ENCODE data around the gene E2F7.

Gene E2F7

GRCh38 chr12:77064896-77065360, 441 bp downstream of the E2F7 start:
- DNase-seq, result no peak

- DNase-seq, result no peak
These were observed 2.4 kb downstream of the E2F7 start for GRCh38 chr12:77062846-77063461.

- no peak for DNase-seq
These were observed 3.0 kb downstream of the E2F7 start for GRCh38 chr12:77062396-77062795.

GRCh38 chr12:77060883-77061240, 4.5 kb downstream of the E2F7 start:
- DNase-seq, result no peak

- no peak for DNase-seq
These were observed 5.1 kb downstream of the E2F7 start for GRCh38 chr12:77060136-77060882.

DNA sequence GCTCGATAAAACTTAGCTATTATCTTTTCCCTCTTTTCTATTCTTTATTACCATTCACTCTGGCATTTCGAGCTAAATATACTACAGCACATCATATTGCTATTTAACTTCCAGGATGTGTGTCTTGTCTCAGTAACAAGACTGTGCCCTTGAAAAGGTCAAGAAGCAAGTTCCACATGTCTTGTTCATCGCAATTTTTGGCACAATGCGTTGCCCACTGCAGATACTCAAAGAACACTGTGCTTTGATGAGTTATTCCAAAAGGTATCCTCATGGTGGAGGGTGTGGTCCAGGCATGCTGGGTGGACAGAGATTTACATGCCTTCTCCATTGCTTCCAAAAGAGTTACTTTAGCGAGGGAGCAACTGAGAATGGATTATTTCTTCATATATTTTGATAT, 6.6 kb downstream of the E2F7 start:
- no peak for DNase-seq

GRCh38 chr12:77054851-77055250, 10.5 kb downstream of the E2F7 start:
- no peak for DNase-seq

- no peak for DNase-seq
These were observed 12.1 kb downstream of the E2F7 start for GRCh38 chr12:77053259-77053658.

DNA sequence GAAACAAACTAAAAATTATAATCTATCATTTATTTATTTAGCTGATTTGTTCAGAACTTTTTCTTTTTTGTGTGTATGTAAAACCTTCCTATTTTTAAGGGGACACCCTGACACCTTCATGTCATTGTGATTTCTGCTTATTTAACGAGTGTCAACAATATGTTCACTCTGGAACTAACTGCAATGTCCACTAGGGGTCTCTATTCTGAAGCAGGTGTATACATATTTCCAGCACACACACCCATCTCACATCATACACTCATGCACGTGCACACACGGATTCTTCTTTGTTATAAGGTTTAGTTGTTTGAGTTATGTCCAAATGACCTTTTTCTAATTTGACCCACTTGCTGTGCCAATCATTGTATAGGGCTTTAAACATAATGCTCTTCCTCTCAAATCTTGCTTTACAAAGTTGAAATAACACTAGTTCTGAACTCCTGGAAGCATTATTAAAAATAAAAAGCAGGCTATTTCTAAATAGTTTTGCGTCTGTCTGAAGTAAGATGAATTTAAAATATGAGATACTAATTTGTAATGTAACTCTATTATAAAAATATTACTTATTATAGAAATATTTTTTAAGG, 15.5 kb downstream of the E2F7 start:
- DNase-seq, result peak; percentile 80

DNA sequence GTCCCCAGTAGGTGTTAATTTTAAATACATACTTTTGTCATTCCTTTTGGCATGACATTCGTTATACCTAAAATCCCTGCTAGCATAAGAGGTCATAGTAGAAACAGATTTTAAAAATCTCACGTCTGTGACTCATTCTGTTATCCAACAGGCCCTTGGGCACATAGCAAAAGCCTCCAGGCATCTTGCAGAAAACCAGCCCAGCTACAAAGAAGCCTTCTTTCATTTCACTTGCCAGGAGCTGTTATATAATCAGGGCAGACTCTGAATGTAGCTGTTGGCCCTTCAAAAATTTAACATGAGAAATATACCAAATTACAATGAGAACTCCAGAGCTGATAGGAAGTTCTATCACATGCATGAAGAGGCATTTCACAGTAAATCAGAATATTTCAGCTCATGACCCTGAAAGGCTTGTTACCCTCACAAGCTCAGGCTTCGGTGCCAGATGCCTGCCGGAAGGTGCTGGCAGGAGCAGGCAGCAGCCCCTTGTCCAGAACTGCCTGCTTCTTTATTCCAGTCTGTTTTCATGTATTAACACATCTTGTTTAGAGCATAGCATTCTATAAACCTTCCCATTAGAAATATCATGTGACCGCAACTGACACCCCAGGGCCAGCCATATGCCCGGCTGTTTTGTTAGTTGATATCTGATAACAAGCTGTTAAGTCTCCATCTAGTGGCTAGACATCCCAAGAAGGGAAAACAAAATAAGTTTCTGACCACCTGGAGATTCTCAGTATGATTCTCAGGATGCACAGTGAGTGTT, 17.8 kb downstream of the E2F7 start:
- no peak for DNase-seq

GRCh38 chr12:77046468-77046867, 18.9 kb downstream of the E2F7 start:
- no peak for DNase-seq

DNA sequence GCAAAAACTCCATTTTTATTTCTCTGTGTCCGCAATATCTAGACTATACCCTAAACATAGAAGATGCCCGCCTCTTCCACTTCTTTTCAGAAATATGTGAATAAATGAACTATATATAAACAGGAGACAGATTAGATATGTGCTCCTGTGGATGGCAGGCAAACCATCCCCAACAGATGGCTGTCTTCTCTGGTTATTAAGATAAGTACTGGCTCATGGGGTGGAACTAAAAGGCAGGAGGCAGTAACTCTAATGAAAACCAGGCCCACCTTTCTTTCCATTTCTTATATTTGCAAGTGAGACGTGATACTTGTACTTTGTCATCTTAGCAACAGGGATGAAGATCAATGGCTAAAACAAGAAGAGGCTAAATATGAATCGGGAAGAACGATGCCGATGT, 20.2 kb downstream of the E2F7 start:
- DNase-seq, result no peak

DNA sequence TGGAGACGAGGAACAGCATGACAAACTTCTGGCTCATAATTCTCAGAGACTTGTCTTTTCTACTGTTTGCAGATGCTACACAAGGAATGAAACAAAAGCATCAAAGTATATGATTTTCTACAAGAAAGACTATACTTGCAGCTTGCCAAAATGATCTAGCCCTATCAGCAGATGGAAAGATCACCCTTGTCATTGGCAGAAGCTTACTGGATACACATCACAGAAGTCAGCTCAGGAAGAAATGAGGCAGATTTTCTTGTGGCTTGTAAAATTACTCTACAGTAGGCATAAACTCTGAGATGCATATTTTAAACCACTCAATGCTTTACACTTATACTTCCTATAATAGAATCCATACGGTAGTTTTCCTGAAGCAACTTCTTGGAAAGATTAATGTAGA, 20.6 kb downstream of the E2F7 start:
- no peak for DNase-seq

DNA sequence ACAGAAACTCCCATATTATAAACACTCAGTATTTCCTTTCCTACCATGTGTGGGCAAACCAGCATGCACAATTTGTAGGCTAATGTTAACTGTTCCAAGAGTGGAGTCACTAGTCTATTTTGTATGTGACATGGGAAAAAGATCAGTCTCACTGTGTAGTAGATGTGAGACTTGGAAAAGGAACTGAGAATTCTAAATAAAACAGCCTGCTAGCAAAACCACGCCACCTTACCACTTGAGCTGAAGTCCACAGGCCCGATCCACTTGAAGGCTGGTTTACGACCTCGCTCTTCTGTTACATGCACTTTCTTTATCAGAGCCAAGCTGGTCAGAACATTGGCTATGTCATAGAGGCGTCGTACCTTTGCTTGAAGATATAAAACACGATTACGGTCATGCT, 22.5 kb downstream of the E2F7 start:
- no peak for DNase-seq

DNA sequence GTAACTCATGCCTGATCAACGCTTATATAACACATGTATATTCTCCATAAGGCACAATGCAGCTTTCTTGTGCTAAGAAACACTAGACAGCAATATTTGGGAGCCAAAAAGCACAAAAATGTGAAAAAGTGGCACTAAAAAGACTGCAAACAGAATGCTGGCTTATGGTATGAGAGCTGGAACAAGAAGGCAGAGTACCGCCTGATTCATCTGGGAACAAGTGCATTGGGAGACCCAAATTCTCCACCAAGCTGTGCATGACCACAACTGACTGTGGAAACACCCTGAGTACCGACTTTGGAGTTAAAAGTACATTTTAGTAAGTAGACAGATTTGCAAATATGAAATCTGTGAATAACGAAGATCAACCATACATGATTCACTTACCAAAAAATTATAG, 25.1 kb downstream of the E2F7 start:
- no peak for DNase-seq

DNA sequence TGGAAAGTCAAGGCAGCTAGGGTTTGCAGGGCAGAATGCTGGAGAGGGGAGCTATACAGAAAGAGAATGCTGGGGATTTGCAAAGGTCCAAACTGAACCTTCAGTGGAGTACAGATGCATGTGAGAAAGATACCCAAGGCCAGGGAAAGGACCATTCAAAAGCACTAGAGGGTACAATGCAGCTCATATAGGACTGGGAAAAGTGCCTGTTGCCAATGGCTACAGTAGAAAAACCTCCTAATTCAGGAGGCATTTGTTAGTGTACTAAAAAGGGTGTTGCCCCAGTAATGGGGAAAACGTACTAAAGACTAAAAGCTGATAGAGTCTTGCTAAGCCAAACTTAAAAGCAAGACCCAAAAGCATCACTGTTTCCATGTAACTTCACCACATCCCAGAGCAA, 30.1 kb downstream of the E2F7 start:
- DNase-seq, result no peak

- DNase-seq, result no peak
These were observed 31.5 kb downstream of the E2F7 start for GRCh38 chr12:77033658-77034536.

DNA sequence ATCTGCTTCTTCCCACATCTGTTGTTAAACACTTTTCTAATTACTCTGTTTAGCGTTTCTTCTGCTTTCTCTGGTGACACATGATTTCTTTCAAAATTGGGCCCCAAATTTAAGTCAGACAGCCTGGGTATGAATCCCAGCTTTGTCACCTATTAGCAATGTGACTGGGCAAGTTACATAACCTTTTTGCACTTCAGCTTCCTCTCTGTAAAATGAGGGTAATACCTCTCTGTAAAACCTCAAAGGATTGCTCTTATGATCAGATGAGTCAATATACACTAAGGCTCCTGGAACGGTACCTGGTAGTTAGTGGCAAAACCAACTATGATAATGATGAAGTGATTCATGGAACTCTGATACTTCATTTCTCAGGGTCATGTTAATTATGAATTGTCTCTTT, 33.0 kb downstream of the E2F7 start:
- no peak for DNase-seq

GRCh38 chr12:77031745-77032144, 33.6 kb downstream of the E2F7 start:
- no peak for DNase-seq

- peak; percentile 59 for DNase-seq
These were observed 39.5 kb downstream of the E2F7 start for GRCh38 chr12:77025782-77026314.

DNA sequence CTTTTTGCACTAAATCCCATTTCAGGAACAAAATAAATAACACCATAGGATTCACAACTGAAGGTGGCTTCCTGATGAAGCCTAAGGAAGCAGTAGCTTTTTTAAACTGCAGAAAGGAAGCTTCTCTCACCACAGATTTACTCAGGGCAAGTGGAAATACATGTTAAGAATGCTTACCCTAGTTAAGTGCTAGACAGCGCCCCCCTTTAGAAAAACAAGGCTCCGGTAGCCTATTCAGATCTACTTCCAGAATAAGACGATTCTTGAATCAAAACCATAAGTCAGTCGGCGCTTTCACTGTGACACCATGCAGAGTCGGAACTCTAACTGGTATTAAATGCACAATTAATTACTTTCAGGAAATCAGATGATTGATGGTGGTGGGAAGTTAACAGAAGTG, 41.9 kb downstream of the E2F7 start:
- no peak for DNase-seq

DNA sequence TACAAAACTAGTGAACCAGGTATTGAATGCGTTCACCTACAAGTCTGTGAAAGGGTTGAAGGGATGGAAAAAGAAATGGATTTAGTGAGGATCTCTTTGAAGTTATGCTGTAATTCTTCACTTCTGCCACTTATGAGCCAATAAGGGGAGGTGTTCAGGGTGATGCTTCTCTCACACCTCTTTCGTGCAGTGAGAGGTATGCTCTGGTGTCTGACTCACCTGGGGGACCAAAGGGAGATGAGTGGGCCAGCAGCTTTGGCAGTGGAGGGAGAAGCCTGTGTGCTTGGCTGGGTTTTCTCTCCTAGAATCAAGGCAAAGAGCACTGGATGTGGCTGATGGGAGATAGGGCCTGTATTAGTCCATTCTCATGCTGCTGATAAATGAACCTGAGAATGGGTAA, 45.4 kb downstream of the E2F7 start:
- no peak for DNase-seq

Measured in eye (tissue), 1 donor.